NCI-H2196 (cell line): ENCODE measurements around the gene NUDC.
"Not testable (repeated sequence)": the region's sequence is repeated elsewhere in the genome, so short reads cannot be mapped to it uniquely, and the experiment has no call there.

ENCODE experiments used
- DNase-seq: peaks from one replicate; lab custom pipeline; 2025; ENCODE audit not compliant: unreplicated experiment; lab: John Stamatoyannopoulos, UW

The NUDC gene

DNA sequence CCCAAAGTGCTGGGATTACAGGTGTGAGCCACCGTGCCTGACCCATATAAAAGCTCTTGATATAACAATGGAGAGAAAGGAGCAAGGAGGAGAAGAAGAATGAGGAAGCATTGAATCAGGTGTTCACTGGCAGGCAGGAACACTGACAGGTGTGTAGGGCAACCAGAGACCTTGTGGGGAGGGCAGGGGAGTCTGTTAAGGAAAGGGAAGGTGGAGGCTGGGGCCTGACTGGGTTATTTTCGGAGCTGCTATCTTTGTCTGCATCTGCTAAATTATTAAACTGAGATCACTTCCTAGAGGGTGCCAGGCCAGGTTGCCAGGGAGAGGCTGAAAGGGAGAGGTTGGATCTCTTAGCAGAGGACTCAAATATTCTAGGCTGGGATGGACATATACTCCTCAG is 65.1 kb downstream of the NUDC start:
- peak; percentile 63 for DNase-seq

DNA sequence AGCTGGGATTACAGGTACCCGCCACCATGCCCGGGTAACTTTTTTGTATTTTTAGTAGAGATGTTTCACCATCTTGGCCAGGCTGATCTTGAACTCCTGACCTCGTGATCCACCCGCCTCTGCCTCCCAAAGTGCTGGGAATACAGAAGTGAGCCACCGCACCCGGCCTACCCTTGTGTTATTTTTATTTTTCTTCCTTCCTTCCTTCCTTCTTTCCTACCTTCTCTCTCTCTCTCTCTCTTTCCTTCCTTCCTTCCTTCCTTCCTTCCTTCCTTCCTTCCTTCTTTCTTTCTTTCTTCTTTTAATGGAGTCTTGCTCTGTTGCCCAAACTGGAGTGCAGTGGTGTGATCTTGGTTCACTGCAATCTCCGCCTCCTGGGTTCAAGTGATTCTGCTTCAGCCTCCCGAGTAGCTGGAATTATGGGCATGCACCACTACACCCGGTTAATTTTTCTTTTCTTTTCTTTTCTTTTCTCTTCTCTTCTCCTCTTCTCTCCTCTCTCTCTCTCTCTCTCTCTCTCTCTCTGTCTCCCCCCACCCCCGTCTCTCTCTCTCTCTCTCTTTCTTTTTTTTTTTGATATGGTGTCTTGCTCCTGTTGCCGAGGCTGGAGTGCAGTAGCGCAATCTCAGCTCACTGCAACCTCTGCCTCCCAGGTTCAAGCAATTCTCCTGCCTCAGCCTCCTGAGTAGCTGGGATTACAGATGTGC is 68.0 kb downstream of the NUDC start:
- not testable (repeated sequence) for DNase-seq

GRCh38 chr1:26991310-26992116 is 70.0 kb downstream of the NUDC start:
- no peak for DNase-seq

- peak; percentile 66 for DNase-seq
These were observed 71.9 kb downstream of the NUDC start, which contains the start of gene TRNP1 for GRCh38 chr1:26993237-26994019. TSS of gene TRNP1 (plus strand) at chr1:26993692. CDS start at chr1:26993787, 95 bp downstream.

- DNase-seq: no peak
These were observed 72.7 kb downstream of the NUDC start for GRCh38 chr1:26994020-26994786.

- DNase-seq: no peak
These were observed 73.4 kb downstream of the NUDC start for GRCh38 chr1:26994787-26995517.

DNA sequence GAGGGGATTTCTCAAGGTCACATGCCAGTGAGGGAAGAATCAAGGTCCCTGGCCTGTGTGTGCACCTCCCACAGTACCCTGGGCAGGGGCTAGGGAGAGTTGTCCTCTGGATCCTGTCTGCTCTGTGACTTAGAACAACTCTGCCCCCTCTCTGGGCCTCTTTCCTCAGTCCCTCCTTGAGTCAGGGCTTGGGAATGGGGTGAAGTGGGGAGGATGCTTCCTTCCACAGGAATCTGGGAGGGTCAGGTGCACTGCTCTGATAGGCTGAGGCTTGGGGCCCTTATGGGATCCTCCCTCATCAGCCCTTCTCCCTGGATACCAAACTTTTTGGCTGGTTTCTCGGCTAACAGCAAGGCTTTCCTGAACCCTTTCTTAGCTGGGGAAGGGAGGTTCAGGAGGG is 74.5 kb downstream of the NUDC start:
- DNase-seq: no peak
